ENCODE data around the gene CEP68. TPM values are rescaled to one million over a fixed set of nuclear protein-coding genes. Genes with fewer than 3 reads are reported as not detected.
"Not testable (repeated sequence)": the region's sequence is repeated elsewhere in the genome, so short reads cannot be mapped to it uniquely, and the experiment has no call there.

Gene CEP68
- total RNA-seq, 1 experiment from 2014 or later = 14.0 TPM

DNA sequence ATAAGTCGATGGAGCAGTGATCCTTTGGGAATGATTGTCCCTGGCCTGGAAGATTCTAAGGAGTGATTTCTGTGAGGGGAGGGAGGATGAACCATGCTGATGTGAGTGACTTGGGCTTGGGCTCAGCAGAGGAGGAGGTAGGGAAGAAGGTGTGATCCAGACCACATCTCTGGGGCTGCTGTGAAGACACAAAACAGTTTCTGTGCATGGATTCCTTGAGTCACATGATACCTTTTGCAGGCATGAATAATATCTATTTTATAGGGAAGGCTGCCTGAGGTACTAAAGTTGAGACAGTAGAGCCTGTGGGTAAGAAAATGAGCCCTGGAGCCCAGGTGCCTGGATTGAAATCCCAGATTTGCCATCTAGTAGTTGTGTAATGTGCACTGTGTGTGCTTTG, 37.2 kb upstream of the CEP68 start:
- intact Hi-C loops (cut with micrococcal nuclease; ENCODE audit: unreplicated experiment) = no loop called here
- no peak for DNase-seq
- no peaks in the 10 kb centered on the region for H3K27me3 ChIP-seq (replicated peaks; ENCODE audit: control insufficient read depth, insufficient read depth, low read length)
- H3K9me3 ChIP-seq = no peaks in the 10 kb centered on the region
- H3K36me3 Mint-ChIP-seq (ENCODE audit: insufficient read depth, unreplicated experiment) = peaks cover 18% of the 10 kb centered on the region
- no peaks in the 10 kb centered on the region for H3K27me3 Mint-ChIP-seq (ENCODE audit: insufficient read depth, unreplicated experiment)
- BruUV-seq (replicated peaks) = no TSS peak
- no peaks in the 10 kb centered on the region for H3K36me3 ChIP-seq (ENCODE audit: control insufficient read depth, insufficient read depth, low read length)
- no peak overlapping the region for H3K4me3 Mint-ChIP-seq (ENCODE audit: unreplicated experiment)
- ChIA-PET CTCF (no interaction called here), POLR2A (no interaction called here)
- no peaks in the 10 kb centered on the region for H3K9me3 Mint-ChIP-seq (ENCODE audit: unreplicated experiment)
- H3K27ac Mint-ChIP-seq (ENCODE audit: unreplicated experiment) = no peak overlapping the region
- H3K4me1 ChIP-seq = peaks cover 8% of the 10 kb centered on the region; the same call in 1 of the 2 replicates
- H3K4me3 ChIP-seq (ENCODE audit: low read depth, low read length) = no peak overlapping the region
- peaks cover 9% of the 10 kb centered on the region for H3K4me1 Mint-ChIP-seq (ENCODE audit: low read depth, unreplicated experiment)
- TF ChIP-seq, protein P1, sequence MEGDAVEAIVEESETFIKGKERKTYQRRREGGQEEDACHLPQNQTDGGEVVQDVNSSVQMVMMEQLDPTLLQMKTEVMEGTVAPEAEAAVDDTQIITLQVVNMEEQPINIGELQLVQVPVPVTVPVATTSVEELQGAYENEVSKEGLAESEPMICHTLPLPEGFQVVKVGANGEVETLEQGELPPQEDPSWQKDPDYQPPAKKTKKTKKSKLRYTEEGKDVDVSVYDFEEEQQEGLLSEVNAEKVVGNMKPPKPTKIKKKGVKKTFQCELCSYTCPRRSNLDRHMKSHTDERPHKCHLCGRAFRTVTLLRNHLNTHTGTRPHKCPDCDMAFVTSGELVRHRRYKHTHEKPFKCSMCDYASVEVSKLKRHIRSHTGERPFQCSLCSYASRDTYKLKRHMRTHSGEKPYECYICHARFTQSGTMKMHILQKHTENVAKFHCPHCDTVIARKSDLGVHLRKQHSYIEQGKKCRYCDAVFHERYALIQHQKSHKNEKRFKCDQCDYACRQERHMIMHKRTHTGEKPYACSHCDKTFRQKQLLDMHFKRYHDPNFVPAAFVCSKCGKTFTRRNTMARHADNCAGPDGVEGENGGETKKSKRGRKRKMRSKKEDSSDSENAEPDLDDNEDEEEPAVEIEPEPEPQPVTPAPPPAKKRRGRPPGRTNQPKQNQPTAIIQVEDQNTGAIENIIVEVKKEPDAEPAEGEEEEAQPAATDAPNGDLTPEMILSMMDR (IDR thresholded peaks at IDR 0.05; ENCODE audit: insufficient read depth in 1 of 2, low read depth in 1 of 2, low read length in 1 of 2, severe bottlenecking in 1 of 2, unreplicated experiment in 1 of 2) = no peak

DNA sequence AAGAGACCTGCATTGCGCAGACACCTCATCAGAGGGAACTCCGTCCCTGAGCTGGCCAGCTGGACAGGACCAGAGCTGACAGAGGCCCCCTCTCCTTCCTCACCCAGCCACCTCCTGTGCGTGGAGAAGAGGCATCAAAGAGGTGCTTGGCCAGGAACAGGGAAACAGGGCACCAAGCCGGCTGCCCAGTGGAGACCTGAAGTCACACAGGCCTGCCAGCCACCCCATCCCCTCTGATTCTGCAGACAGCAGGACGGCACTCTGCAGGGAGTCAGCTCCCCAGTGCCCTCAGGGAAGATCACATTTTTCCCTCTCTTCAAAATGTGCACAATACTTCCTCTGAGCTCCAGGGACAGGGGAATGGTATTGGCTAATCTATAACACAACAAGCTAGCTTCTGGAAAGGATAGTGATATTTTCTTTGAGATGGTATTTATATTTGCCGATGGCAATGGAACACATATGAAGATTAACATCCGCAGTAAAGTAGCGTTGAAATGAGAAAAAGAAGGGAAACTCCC, 36.5 kb upstream of the CEP68 start:
- Mint-ChIP-seq H3K27me3 (ENCODE audit: insufficient read depth, unreplicated experiment) (no peaks in the 10 kb centered on the region), H3K4me1 (ENCODE audit: low read depth, unreplicated experiment) (peaks cover 9% of the 10 kb centered on the region), H3K27ac (ENCODE audit: unreplicated experiment) (no peak overlapping the region), H3K9me3 (ENCODE audit: unreplicated experiment) (no peaks in the 10 kb centered on the region), H3K4me3 (ENCODE audit: unreplicated experiment) (no peak overlapping the region), H3K36me3 (ENCODE audit: insufficient read depth, unreplicated experiment) (peaks cover 18% of the 10 kb centered on the region)
- H3K4me1 ChIP-seq = peaks cover 8% of the 10 kb centered on the region; the same call in 1 of the 2 replicates
- no peak overlapping the region for H3K4me3 ChIP-seq (ENCODE audit: low read depth, low read length)
- H3K27me3 ChIP-seq (replicated peaks; ENCODE audit: control insufficient read depth, insufficient read depth, low read length) = no peaks in the 10 kb centered on the region; the same call in 1 of the 2 replicates
- no TSS peak for BruUV-seq (replicated peaks)
- POLR2A ChIA-PET = no interaction called here
- no peak for DNase-seq
- intact Hi-C loops (cut with micrococcal nuclease; ENCODE audit: unreplicated experiment) = no loop called here
- H3K36me3 ChIP-seq (ENCODE audit: control insufficient read depth, insufficient read depth, low read length) = no peaks in the 10 kb centered on the region
- TF ChIP-seq, protein P1 (IDR thresholded peaks at IDR 0.05; ENCODE audit: insufficient read depth in 1 of 2, low read depth in 1 of 2, low read length in 1 of 2, severe bottlenecking in 1 of 2, unreplicated experiment in 1 of 2) = no peak
- H3K9me3 ChIP-seq = no peaks in the 10 kb centered on the region
- CTCF ChIA-PET = interaction anchor here (0.7 kb wide), 1 partner anchor 167 kb away, joined by 3 read pairs; no protein-coding TSS in a partner anchor

GRCh38 chr2:65020251-65020650, 36.0 kb upstream of the CEP68 start:
- POLR2A ChIA-PET; BruUV-seq (replicated peaks); H3K27me3 Mint-ChIP-seq (ENCODE audit: insufficient read depth, unreplicated experiment): not testable (repeated sequence)

More at GRCh38 chr2:65020251-65020650, 36.0 kb upstream of the CEP68 start:
- H3K27me3 ChIP-seq (replicated peaks; ENCODE audit: control insufficient read depth, insufficient read depth, low read length); H3K4me1 Mint-ChIP-seq (ENCODE audit: low read depth, unreplicated experiment); H3K4me1 ChIP-seq; H3K27ac Mint-ChIP-seq (ENCODE audit: unreplicated experiment); H3K36me3 ChIP-seq (ENCODE audit: control insufficient read depth, insufficient read depth, low read length); intact Hi-C loops (cut with micrococcal nuclease; ENCODE audit: unreplicated experiment); H3K4me3 ChIP-seq (ENCODE audit: low read depth, low read length); H3K9me3 ChIP-seq; DNase-seq; H3K4me3 Mint-ChIP-seq (ENCODE audit: unreplicated experiment); H3K9me3 Mint-ChIP-seq (ENCODE audit: unreplicated experiment): not testable (repeated sequence)
- peaks cover 18% of the 10 kb centered on the region for H3K36me3 Mint-ChIP-seq (ENCODE audit: insufficient read depth, unreplicated experiment)
- CTCF ChIA-PET = interaction anchor here (0.7 kb wide), 1 partner anchor 167 kb away, joined by 3 read pairs; no protein-coding TSS in a partner anchor

Data from Caco-2 (cell line).